K562 (cell line): ENCODE results near the gene CAPN7. TPM values are rescaled to one million over a fixed set of nuclear protein-coding genes. Genes with fewer than 3 reads are reported as not detected.

Source experiments
- ATAC-seq: fragments of 200-7000 bp; cut with Tn5 transposase; 3 replicates; pipeline ENCODE4 v1.9.1; 2020; ENCODE audit warnings: moderate library complexity
- BruUV-seq: library from RNA; stranded (reverse); fragments of 400-500 nt; replicated peaks from 2 replicates; lab custom pipeline; 2021; lab: Mats Ljungman, UMichigan
- CTCF ChIA-PET: fragments of 300-600 bp; formaldehyde crosslinking; extraction: SDS; loops from one replicate; lab custom pipeline; 2021; ENCODE audit warnings: low intra/inter-chr PET ratio; lab: Yijun Ruan, JAX
- POLR2A ChIA-PET: fragments of 300-600, 350-650 bp; sonication (Branson Sonifier 250); formaldehyde crosslinking; extraction: SDS; loops from one replicate; lab custom pipeline; 2021; ENCODE audit warnings: antibody characterized with exemption, inconsistent platforms; lab: Yijun Ruan, JAX
- DNase-seq, 4 experiments: peaks; one replicate each; pipeline versions ENCODE4 v3.0.0 to v3.0.0-alpha.2; 2011 to 2018; ENCODE audit warnings: low spot score in 3 of 4, mixed read lengths in 3 of 4; ENCODE audit errors: extremely low read depth in 1 of 4
- FAIRE-seq: peaks from 2 replicates; lab custom pipeline; 2011; peaks lifted over from hg19 to GRCh38; lab: Jason Lieb, UNC
- H2AFZ ChIP-seq: 2 replicates; pipeline ENCODE4 v1.6.0; 2011; ENCODE audit warnings: low read depth, low read length, control low read depth, inconsistent platforms
- H3K27ac ChIP-seq: fragments of 200-600 bp; 3 replicates; pipeline ENCODE4 v1.8.0; 2011; ENCODE audit warnings: low read depth, mild to moderate bottlenecking, control low read depth, inconsistent platforms, low read length, moderate library complexity, mixed read lengths; ENCODE audit errors: extremely low read depth
- H3K27me3 ChIP-seq, 2 experiments: fragments of 300-600 bp in 1 of 2; 2 replicates in 1 of 2; 3 replicates in 1 of 2; pipeline versions ENCODE4 v1.6.0 to v1.8.0; 2011; ENCODE audit warnings: inconsistent platforms in 2 of 2, low read length in 2 of 2, mild to moderate bottlenecking in 1 of 2, mixed read lengths in 1 of 2, moderate library complexity in 1 of 2; ENCODE audit not compliant: control insufficient read depth in 2 of 2, insufficient read depth in 2 of 2
- H3K36me3 ChIP-seq: fragments of 300-600 bp; 3 replicates; pipeline ENCODE4 v1.8.0; 2011; ENCODE audit warnings: mild to moderate bottlenecking, low read length, inconsistent platforms; ENCODE audit not compliant: control insufficient read depth, insufficient read depth
- H3K4me1 ChIP-seq, 2 experiments: fragments of 200-600 bp in 1 of 2; replicated peaks in 1 of 2; 2 replicates in 1 of 2; 3 replicates in 1 of 2; pipeline versions ENCODE4 v1.5.1 to v1.8.0; 2011; ENCODE audit warnings: inconsistent platforms in 2 of 2, low read length in 2 of 2, mild to moderate bottlenecking in 1 of 2, mixed read lengths in 1 of 2, moderate library complexity in 1 of 2; ENCODE audit not compliant: control insufficient read depth in 2 of 2, insufficient read depth in 2 of 2
- H3K4me2 ChIP-seq: 2 replicates; pipeline ENCODE4 v1.6.1; 2011; ENCODE audit warnings: low read length, control low read depth, inconsistent platforms, mixed read lengths; ENCODE audit not compliant: insufficient read depth
- H3K4me3 ChIP-seq: fragments of 200-600 bp; sonication (generic), shearing (Covaris generic); 2 replicates; pipeline ENCODE4 v1.5.1; 2016; ENCODE audit warnings: control low read depth, inconsistent platforms
- H3K79me2 ChIP-seq: fragments of 200-600 bp; 3 replicates; pipeline ENCODE4 v1.8.0; 2011; ENCODE audit warnings: low read length, inconsistent platforms; ENCODE audit not compliant: control insufficient read depth, insufficient read depth
- H3K9ac ChIP-seq, 2 experiments: 2 replicates each; pipeline versions ENCODE4 v1.6.0 to v1.6.1; 2011; ENCODE audit warnings: low read depth in 2 of 2, low read length in 2 of 2, control low read depth in 1 of 2, inconsistent platforms in 1 of 2, mild to moderate bottlenecking in 1 of 2, mixed read lengths in 1 of 2; ENCODE audit not compliant: insufficient read depth in 1 of 2
- H3K9me1 ChIP-seq: one replicate; pipeline ENCODE4 v1.6.0; 2011; ENCODE audit warnings: inconsistent platforms, mild to moderate bottlenecking, low read length, moderate library complexity; ENCODE audit not compliant: control insufficient read depth, insufficient read depth
- H3K9me3 ChIP-seq: replicated peaks from 2 replicates; pipeline ENCODE4 v1.5.1; 2011; ENCODE audit warnings: low read depth, low read length, inconsistent platforms; ENCODE audit not compliant: control insufficient read depth, insufficient read depth
- H4K20me1 ChIP-seq: replicated peaks from 2 replicates; pipeline ENCODE4 v1.6.1; 2011; ENCODE audit warnings: low read length, inconsistent platforms, mixed read lengths; ENCODE audit not compliant: control insufficient read depth, insufficient read depth
- KDM2B ChIP-seq: fragments of 250-450 bp; sonication (Bioruptor Pico); IDR thresholded peaks from 2 replicates; pipeline ENCODE4 v1.8.0; 2021; ENCODE audit warnings: mild to moderate bottlenecking, moderate library complexity
- MAFG ChIP-seq: fragments of 450-650 bp; conservative IDR thresholded peaks from 2 replicates; pipeline ENCODE4 v1.6.1; 2016; ENCODE audit warnings: missing genetic modification characterization, missing compliant biosample characterization
- NFE2 ChIP-seq: IDR thresholded peaks from 2 replicates; pipeline ENCODE4 v1.6.1; 2014; ENCODE audit warnings: antibody characterized with exemption, low read depth
- PHB ChIP-seq: fragments of 250-450 bp; sonication (Bioruptor Pico); IDR thresholded peaks from 2 replicates; pipeline ENCODE4 v1.5.0; 2021
- ZNF316 ChIP-seq: fragments of 450-650 bp; IDR thresholded peaks from 2 replicates; pipeline ENCODE4 v1.6.1; 2016
- WGBS: fragments of 100-300 bp; shearing (Covaris generic); methylation state at CpG from one replicate; pipeline ENCODE4 v1.1.6; 2016; ENCODE audit warnings: low coverage, mixed read lengths; ENCODE audit not compliant: insufficient coverage; ENCODE audit errors: missing lambda C conversion rate; 5-methylcytosine and 5-hydroxymethylcytosine counted together
- in situ Hi-C: fragments of 300-500 bp; cut with MboI; formaldehyde crosslinking; loops from 4 replicates; pipeline ENCODE4 v1.15.0; 2018; ENCODE audit warnings: inconsistent platforms, mixed read lengths
- intact Hi-C: fragments of 100-400 bp; cut with micrococcal nuclease; formaldehyde crosslinking; loops from 2 replicates; pipeline ENCODE4 v1.14.2; 2022
- polyA plus RNA-seq, 8 experiments: library from polyadenylated mRNA; depleted of rRNA in 4 of 8; stranded (reverse) in 5 of 8; unstranded in 3 of 8; fragments of >200 nt; fragmentation: Nextera tagmentation in 2 of 8; fragmentation: Illumina TruSeq in 1 of 8; extraction: Ambion mirVana in 2 of 8; extraction: Trizol in 1 of 8; gene quantifications; 2 replicates each; pipeline versions ENCODE4 v1.2.1 to v1.2.3, GENCODE V29; 2011 to 2014; ENCODE audit warnings: inconsistent platforms in 1 of 8, missing spikeins in 1 of 8
- total RNA-seq, 7 experiments: library from RNA; depleted of rRNA in 6 of 7; stranded (reverse); fragments of >200 nt in 6 of 7; fragmentation: Illumina TruSeq in 2 of 7; extraction: Trizol in 2 of 7; gene quantifications; 2 replicates each; pipeline versions ENCODE4 v1.2.1 to v1.2.3, GENCODE V29; 2011 to 2021; ENCODE audit warnings: low replicate concordance in 1 of 7

The CAPN7 gene
- total and polyA plus RNA-seq, 9 of the 15 experiments (the other 6 are each of a cell fraction or from before 2014, with no cell fraction given) = 6.5 to 42.7 (median 32.7) TPM

GRCh38 chr3:15199493-15200105 is 6.4 kb upstream of the CAPN7 start:
- no peak overlapping the region for H3K27ac ChIP-seq
- H3K27me3 ChIP-seq = no peaks in the 10 kb centered on the region
- H2AFZ ChIP-seq = no peak overlapping the region
- H3K4me1 ChIP-seq = peaks cover 0 to 16% of the 10 kb centered on the region in 2 experiments; a peak in 4 of 5 replicates
- no peaks in the 10 kb centered on the region for H3K36me3 ChIP-seq
- no peak for DNase-seq
- ChIA-PET POLR2A (no interaction called here), CTCF (interaction anchor here (0.6 kb wide), 1 partner anchor 150 kb away, joined by 3 read pairs; no protein-coding TSS in a partner anchor)
- 13% methylated on average over 10 of the region's 10 CpGs for WGBS
- intact Hi-C loops (loop anchor here (5.0 to 10.0 kb wide), 5 partner anchors 275 to 1355 kb away; no protein-coding TSS in a partner anchor), in situ Hi-C loops (loop anchor here (5.0 to 25.0 kb wide), 2 partner anchors 87 to 1338 kb away; no protein-coding TSS in a partner anchor)
- peaks cover 5% of the 10 kb centered on the region for H3K9me1 ChIP-seq
- no peak overlapping the region for H3K4me2 ChIP-seq
- no peak overlapping the region for H3K4me3 ChIP-seq
- FAIRE-seq = no peak
- no peak for ATAC-seq
- TF ChIP-seq MAFG (tag) (0 out of 2 replicates have a peak, but pooled peaks have one; percentile 9), NFE2 (peak; percentile 39; the same call in 1 of the 2 replicates), PHB (CRISPR knock-in tag) (no peak), ZNF316 (peak; percentile 54), KDM2B (CRISPR knock-in tag) (no peak)
- no peak overlapping the region for H3K9ac ChIP-seq
- BruUV-seq = no TSS peak
- H3K79me2 ChIP-seq = no peaks in the 10 kb centered on the region
- H4K20me1 ChIP-seq = no peaks in the 10 kb centered on the region
- H3K9me3 ChIP-seq = no peaks in the 10 kb centered on the region
